H1 (cell line): ENCODE measurements around the gene HECTD1. TPM values are rescaled to one million over a fixed set of nuclear protein-coding genes. Genes with fewer than 3 reads are reported as not detected.

Source experiments
- CTCF ChIA-PET: fragments of 300-600 bp; sonication (Branson Sonifier 250); formaldehyde crosslinking; loops from one replicate; lab custom pipeline; 2021; ENCODE audit not compliant: partially characterized antibody; lab: Charles Lee
- POLR2A ChIA-PET: fragments of 300-600 bp; sonication (Branson Sonifier 250); formaldehyde crosslinking; loops from one replicate; lab custom pipeline; 2021; ENCODE audit warnings: inconsistent platforms; ENCODE audit not compliant: partially characterized antibody; lab: Charles Lee
- DNase-seq, 2 experiments: peaks; one replicate each; pipeline versions ENCODE4 v3.0.0 to v3.0.0-alpha.2; 2010 to 2022; ENCODE audit warnings: low spot score in 2 of 2, low read depth in 1 of 2, mixed read lengths in 1 of 2
- FAIRE-seq: peaks from 2 replicates; lab custom pipeline; 2011; peaks lifted over from hg19 to GRCh38; lab: Jason Lieb, UNC
- H2AFZ ChIP-seq: 2 replicates; pipeline ENCODE4 v1.8.1; 2012; ENCODE audit warnings: low read length, inconsistent platforms
- H2AK5ac ChIP-seq: 2 replicates; pipeline ENCODE4 v1.6.1; 2013; ENCODE audit warnings: low read depth, low read length
- H2BK120ac ChIP-seq: replicated peaks from 2 replicates; pipeline ENCODE3; 2013; ENCODE audit warnings: low read depth, low read length, inconsistent platforms
- H2BK12ac ChIP-seq: 2 replicates; pipeline ENCODE4 v1.6.1; 2013; ENCODE audit warnings: low read depth, low read length
- H2BK15ac ChIP-seq: 2 replicates; pipeline ENCODE4 v1.6.1; 2013; ENCODE audit warnings: low read length
- H2BK20ac ChIP-seq: 2 replicates; pipeline ENCODE4 v1.6.1; 2013; ENCODE audit warnings: low read length
- H2BK5ac ChIP-seq: 2 replicates; pipeline ENCODE4 v1.6.1; 2013; ENCODE audit warnings: low read depth, low read length
- H3K14ac ChIP-seq: 2 replicates; pipeline ENCODE4 v1.6.1; 2013; ENCODE audit warnings: inconsistent platforms; ENCODE audit not compliant: insufficient read length
- H3K18ac ChIP-seq: 2 replicates; pipeline ENCODE4 v1.6.1; 2013; ENCODE audit warnings: low read length; ENCODE audit errors: extremely low read depth
- H3K23ac ChIP-seq: 2 replicates; pipeline ENCODE4 v1.6.1; 2013; ENCODE audit warnings: inconsistent platforms; ENCODE audit not compliant: insufficient read length
- H3K23me2 ChIP-seq: 2 replicates; pipeline ENCODE4 v1.6.1; 2013; ENCODE audit warnings: low read depth, low read length
- H3K27ac ChIP-seq: 2 replicates; pipeline ENCODE4 v1.6.1; 2011; ENCODE audit warnings: low read depth, low read length, inconsistent platforms
- H3K27me3 ChIP-seq, 4 experiments: replicated peaks in 1 of 4; 1 replicate in 1 of 4; 2 replicates in 3 of 4; pipeline versions ENCODE4 v1.6.1 to v1.8.1; 2011 to 2013; ENCODE audit warnings: low read length in 3 of 4, mild to moderate bottlenecking in 3 of 4, inconsistent platforms in 2 of 4, mixed read lengths in 2 of 4, moderate library complexity in 1 of 4; ENCODE audit not compliant: control insufficient read depth in 3 of 4, insufficient read depth in 3 of 4; ENCODE audit errors: extremely low read depth in 1 of 4
- H3K36me3 ChIP-seq, 4 experiments: 2 replicates each; pipeline versions ENCODE4 v1.6.1 to v1.8.1; 2011 to 2013; ENCODE audit warnings: mild to moderate bottlenecking in 4 of 4, low read length in 3 of 4, moderate library complexity in 2 of 4, control low read depth in 1 of 4, inconsistent platforms in 1 of 4; ENCODE audit not compliant: insufficient read depth in 4 of 4, control insufficient read depth in 2 of 4
- H3K4ac ChIP-seq: replicated peaks from 2 replicates; pipeline ENCODE3; 2013; ENCODE audit warnings: low read length, low read depth, mixed read lengths, inconsistent platforms; ENCODE audit not compliant: insufficient read length
- H3K4me1 ChIP-seq, 4 experiments: replicated peaks in 1 of 4; 1 replicate in 1 of 4; 2 replicates in 3 of 4; pipeline versions ENCODE4 v1.6.1 to v1.8.1; 2011 to 2013; ENCODE audit warnings: low read length in 3 of 4, inconsistent platforms in 2 of 4, mixed read lengths in 1 of 4; ENCODE audit not compliant: insufficient read depth in 4 of 4, control insufficient read depth in 3 of 4
- H3K4me2 ChIP-seq, 2 experiments: 2 replicates each; pipeline versions ENCODE4 v1.6.1 to v1.8.1; 2011 to 2013; ENCODE audit warnings: low read depth in 2 of 2, low read length in 2 of 2, control low read depth in 1 of 2, inconsistent platforms in 1 of 2, mild to moderate bottlenecking in 1 of 2; ENCODE audit not compliant: insufficient read depth in 1 of 2
- H3K4me3 ChIP-seq, 4 experiments: fragments of 200-600, 300-600 bp in 1 of 4; sonication (generic), shearing (Covaris generic), sonication (Bioruptor Twin) in 1 of 4; 2 replicates each; pipeline versions ENCODE4 v1.5.1 to v1.8.1; 2011 to 2016; ENCODE audit warnings: low read length in 4 of 4, low read depth in 3 of 4, control low read depth in 2 of 4, inconsistent platforms in 2 of 4, mild to moderate bottlenecking in 2 of 4, mixed read lengths in 1 of 4, moderate library complexity in 1 of 4; ENCODE audit not compliant: insufficient read depth in 2 of 4; ENCODE audit errors: extremely low read depth in 1 of 4
- H3K56ac ChIP-seq: replicated peaks from 2 replicates; pipeline ENCODE3; 2013; ENCODE audit warnings: low read depth, mild to moderate bottlenecking, mixed read lengths, low read length, inconsistent platforms; ENCODE audit not compliant: insufficient read length
- H3K79me1 ChIP-seq: 2 replicates; pipeline ENCODE4 v1.6.1; 2013; ENCODE audit warnings: low read depth, low read length, control low read depth
- H3K79me2 ChIP-seq, 2 experiments: 2 replicates each; pipeline versions ENCODE4 v1.6.1 to v1.8.1; 2012 to 2013; ENCODE audit warnings: low read length in 2 of 2, mild to moderate bottlenecking in 2 of 2, inconsistent platforms in 1 of 2; ENCODE audit not compliant: insufficient read depth in 2 of 2, control insufficient read depth in 1 of 2
- H3K9ac ChIP-seq, 4 experiments: replicated peaks in 1 of 4; 1 replicate in 1 of 4; 2 replicates in 3 of 4; pipeline versions ENCODE4 v1.6.1 to v1.8.1; 2011 to 2013; ENCODE audit warnings: low read depth in 3 of 4, low read length in 3 of 4, control low read depth in 2 of 4, mild to moderate bottlenecking in 2 of 4, moderate library complexity in 2 of 4, inconsistent platforms in 1 of 4; ENCODE audit errors: extremely low read depth in 1 of 4
- H3K9me3 ChIP-seq, 2 experiments: 2 replicates each; pipeline versions ENCODE4 v1.6.1 to v1.8.1; 2012 to 2013; ENCODE audit warnings: mild to moderate bottlenecking in 2 of 2, moderate library complexity in 2 of 2, control low read depth in 1 of 2, inconsistent platforms in 1 of 2, low read depth in 1 of 2, low read length in 1 of 2, mixed read lengths in 1 of 2; ENCODE audit not compliant: insufficient read depth in 2 of 2
- H4K20me1 ChIP-seq, 2 experiments: replicated peaks in 1 of 2; 2 replicates each; pipeline versions ENCODE3 to v1.8.1; 2011 to 2013; ENCODE audit warnings: inconsistent platforms in 2 of 2, low read length in 2 of 2, mild to moderate bottlenecking in 1 of 2; ENCODE audit not compliant: insufficient read depth in 2 of 2, control insufficient read depth in 1 of 2
- H4K5ac ChIP-seq: 2 replicates; pipeline ENCODE4 v1.6.1; 2013; ENCODE audit warnings: low read length, low read depth, mixed read lengths, inconsistent platforms; ENCODE audit not compliant: insufficient read length
- H4K8ac ChIP-seq: 2 replicates; pipeline ENCODE4 v1.8.0; 2013; ENCODE audit warnings: mild to moderate bottlenecking, moderate library complexity, low read length, inconsistent platforms; ENCODE audit not compliant: insufficient read depth; ENCODE audit errors: extremely low read depth
- H4K91ac ChIP-seq: replicated peaks from 2 replicates; pipeline ENCODE3; 2013; ENCODE audit warnings: low read length, mixed read lengths, inconsistent platforms; ENCODE audit not compliant: insufficient read length
- BACH1 ChIP-seq: IDR thresholded peaks from 2 replicates; pipeline ENCODE4 v1.6.1; 2012; ENCODE audit warnings: low read length, improper control_type of control experiment
- EGR1 ChIP-seq: IDR thresholded peaks from 2 replicates; pipeline ENCODE4 v1.6.1; 2011; ENCODE audit warnings: low read depth, low read length, borderline replicate concordance
- WGBS, 2 experiments: shearing (Covaris generic) in 1 of 2; methylation state at CpG; one replicate each; pipeline versions ENCODE4 v1.1.6 to v1.1.7; 2013 to 2015; ENCODE audit warnings: low lambda C conversion rate in 2 of 2, mixed read lengths in 2 of 2, inconsistent platforms in 1 of 2, low coverage in 1 of 2, missing lambda C conversion rate in 1 of 2; ENCODE audit not compliant: insufficient replicate concordance in 2 of 2, insufficient coverage in 1 of 2, insufficient read length in 1 of 2; ENCODE audit errors: extremely low coverage in 1 of 2, missing lambda C conversion rate in 1 of 2; 5-methylcytosine and 5-hydroxymethylcytosine counted together
- polyA plus RNA-seq, 7 experiments: library from polyadenylated mRNA; depleted of rRNA in 3 of 7; stranded (reverse) in 5 of 7; unstranded in 2 of 7; fragments of >200 nt in 5 of 7; fragments of 200-250 nt in 2 of 7; gene quantifications; 1 replicate in 5 of 7; 2 replicates in 1 of 7; 4 replicates in 1 of 7; pipeline versions ENCODE4 v1.2.1 to v1.2.3, GENCODE V29; 2011 to 2013; ENCODE audit warnings: missing spikeins in 2 of 7, mixed read lengths in 2 of 7
- total RNA-seq: library from RNA; stranded (reverse); fragmentation: NEBNext Ultra II Directional; extraction: Animal tissue kit (Norgen Biotek cat#: 25700); gene quantifications from 2 replicates; pipeline ENCODE4 v1.2.1, GENCODE V29; 2021
- TF ChIP-seq, protein P1 (sequence below): IDR thresholded peaks from 2 replicates; pipeline ENCODE4 v1.6.1; 2012; ENCODE audit warnings: inconsistent platforms

The HECTD1 gene
- total and polyA plus RNA-seq, 2 of the 8 experiments (the other 6 are each of a cell fraction or from before 2014, with no cell fraction given), result 44.7 to 105 TPM

DNA sequence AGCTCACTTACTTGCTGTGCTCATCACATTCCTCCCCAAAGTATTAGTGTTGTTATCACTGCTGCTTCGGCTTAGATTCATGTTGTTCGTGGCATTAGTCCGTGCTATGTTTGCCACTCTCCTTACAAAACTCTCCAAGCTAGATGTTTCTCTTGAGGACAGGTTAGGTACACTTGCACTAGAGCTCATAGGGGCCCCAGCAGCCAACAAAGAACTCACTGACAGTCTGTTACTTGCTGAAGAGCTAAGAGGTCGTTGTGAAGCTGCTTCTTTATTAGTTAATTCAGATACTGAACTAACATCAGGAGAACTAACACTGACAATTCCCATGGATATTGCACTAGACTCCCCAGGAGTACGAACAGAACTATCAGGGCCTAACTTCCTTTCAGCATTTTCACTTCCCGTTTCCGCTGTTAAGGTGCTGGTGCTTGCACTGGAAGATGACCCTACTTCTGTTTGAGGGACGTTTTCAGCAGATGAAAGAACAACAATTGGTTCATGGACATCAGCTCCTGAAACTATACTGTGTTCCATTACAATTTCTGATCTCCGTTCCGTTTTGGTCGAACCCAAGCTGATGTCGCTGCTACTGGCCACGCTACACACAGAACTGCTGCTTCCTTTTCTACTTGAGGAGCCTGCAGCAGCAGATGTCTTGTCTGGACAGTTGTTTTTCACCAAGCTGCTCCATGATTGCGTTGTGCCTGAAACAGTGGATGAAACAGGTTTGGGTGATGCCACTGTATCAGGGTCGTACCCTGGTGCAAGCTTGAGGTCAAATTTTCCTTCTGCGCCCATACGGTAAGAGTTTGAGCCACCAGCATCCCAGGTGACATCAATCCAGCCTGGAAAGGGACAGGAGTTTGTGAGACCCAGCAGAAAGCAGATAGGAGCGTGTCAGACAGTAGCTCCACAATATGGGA lies 78.7 kb downstream of the HECTD1 start:
- Histone ChIP-seq H2AK5ac (no peak overlapping the region), H4K20me1 (peaks cover 0 to 4% of the 10 kb centered on the region in 2 experiments), H4K5ac (no peak overlapping the region), H3K79me1 (no peaks in the 10 kb centered on the region), H2AFZ (no peak overlapping the region), H3K4me3 (no peak overlapping the region), H3K23me2 (no peaks in the 10 kb centered on the region), H3K18ac (no peak overlapping the region), H3K56ac (no peak overlapping the region), H3K4ac (no peak overlapping the region), H3K27ac (no peak overlapping the region; the same call in 1 of the 2 replicates), H2BK5ac (no peak overlapping the region), H2BK120ac (no peak overlapping the region), H4K91ac (no peak overlapping the region), H3K23ac (no peak overlapping the region), H3K79me2 (no peaks in the 10 kb centered on the region), H3K4me2 (no peak overlapping the region), H4K8ac (peak overlapping the region; percentile 89; the same call in 1 of the 2 replicates), H3K4me1 (peaks cover 0 to 4% (median 0%) of the 10 kb centered on the region in 4 experiments; a peak in 1 of 7 replicates), H3K36me3 (peaks cover 2 to 66% (median 22%) of the 10 kb centered on the region in 4 experiments; a peak in 7 of 8 replicates), H3K27me3 (no peaks in the 10 kb centered on the region), H2BK15ac (no peak overlapping the region), H3K9me3 (no peaks in the 10 kb centered on the region), H2BK20ac (no peak overlapping the region), H3K14ac (no peak overlapping the region), H2BK12ac (no peak overlapping the region), H3K9ac (no peak overlapping the region; a peak in 1 of 7 replicates)
- ChIA-PET POLR2A (no interaction called here), CTCF (interaction anchor here (0.7 to 1.4 kb wide), 4 partner anchors 16 to 226 kb away, joined by 3 to 5 read pairs (median 3); no protein-coding TSS in a partner anchor)
- no peak for TF ChIP-seq BACH1
- no peak for TF ChIP-seq EGR1
- TF ChIP-seq, protein P1, sequence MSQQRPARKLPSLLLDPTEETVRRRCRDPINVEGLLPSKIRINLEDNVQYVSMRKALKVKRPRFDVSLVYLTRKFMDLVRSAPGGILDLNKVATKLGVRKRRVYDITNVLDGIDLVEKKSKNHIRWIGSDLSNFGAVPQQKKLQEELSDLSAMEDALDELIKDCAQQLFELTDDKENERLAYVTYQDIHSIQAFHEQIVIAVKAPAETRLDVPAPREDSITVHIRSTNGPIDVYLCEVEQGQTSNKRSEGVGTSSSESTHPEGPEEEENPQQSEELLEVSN, result no peak
- FAIRE-seq (no peak), DNase-seq (no peak)
- 97% methylated on average over 18 of the region's 18 CpGs; no CpG with 5 or more reads in 1 of the 2 experiments for WGBS, 2 experiments
